Uterus (tissue), 2 donors: ENCODE measurements around the gene PEX5L.

ENCODE experiments used
- CTCF ChIP-seq, 4 experiments: fragments of 200-600 bp in 2 of 4; fragments of 450-650 bp in 2 of 4; sonication (generic) in 2 of 4; IDR thresholded peaks; one replicate each; pipeline ENCODE4 v1.5.1; 2016 to 2019; ENCODE audit warnings: antibody characterized with exemption in 4 of 4, mild to moderate bottlenecking in 2 of 4, moderate library complexity in 1 of 4
- POLR2A ChIP-seq, 2 donors: fragments of 450-650 bp; IDR thresholded peaks; one replicate each; pipeline ENCODE4 v1.6.1; 2016; ENCODE audit warnings: antibody characterized with exemption in 2 of 2, mild to moderate bottlenecking in 1 of 2, moderate library complexity in 1 of 2

GRCh38 chr3:179842061-179842460, 194.7 kb downstream of the PEX5L start:
- TF ChIP-seq CTCF (IDR thresholded peaks at IDR 0.05) = no peak
- no peak for TF ChIP-seq POLR2A (IDR thresholded peaks at IDR 0.05)
